Measurements from ENCODE around the gene OR8G5.

OR8G5 gene

DNA sequence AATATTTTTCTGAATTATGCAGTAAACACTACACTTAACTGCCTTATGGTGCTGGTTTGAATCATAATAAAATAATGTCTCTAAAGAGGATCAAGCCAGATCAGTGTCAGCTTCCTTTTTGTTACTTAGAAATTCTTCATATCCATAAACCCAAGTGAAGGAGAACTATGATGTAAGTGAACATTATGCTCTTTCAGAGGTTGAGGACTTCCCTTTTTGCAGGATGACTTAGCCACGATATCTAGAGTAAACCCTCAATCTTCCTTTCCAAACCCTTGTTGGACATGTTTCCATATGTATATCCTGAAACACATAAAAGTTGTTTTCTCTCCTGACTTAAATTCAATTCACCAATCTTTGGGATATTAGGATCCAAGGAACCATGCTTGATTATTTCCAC lies 38.5 kb downstream of the OR8G5 start:
- DNase-seq, result no peak

DNA sequence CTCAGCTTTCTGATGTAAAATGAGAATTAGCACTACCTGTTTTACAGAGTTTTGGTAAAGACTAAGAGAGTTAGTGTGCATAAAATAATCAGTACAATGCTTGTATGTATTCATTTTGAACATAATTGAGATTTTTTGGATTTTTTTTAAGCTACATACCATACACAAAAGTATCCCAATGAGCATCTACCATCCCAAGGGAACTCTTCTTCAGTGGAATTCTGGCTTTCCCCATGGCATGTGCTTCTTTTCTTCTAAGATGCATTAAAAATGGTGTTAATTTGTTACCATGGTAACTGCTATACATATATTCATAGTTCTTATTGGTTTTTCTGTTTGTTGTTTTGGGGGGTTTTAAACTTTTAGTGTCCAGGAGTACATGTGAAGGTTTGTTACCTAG lies 39.8 kb downstream of the OR8G5 start:
- DNase-seq, result no peak

DNA sequence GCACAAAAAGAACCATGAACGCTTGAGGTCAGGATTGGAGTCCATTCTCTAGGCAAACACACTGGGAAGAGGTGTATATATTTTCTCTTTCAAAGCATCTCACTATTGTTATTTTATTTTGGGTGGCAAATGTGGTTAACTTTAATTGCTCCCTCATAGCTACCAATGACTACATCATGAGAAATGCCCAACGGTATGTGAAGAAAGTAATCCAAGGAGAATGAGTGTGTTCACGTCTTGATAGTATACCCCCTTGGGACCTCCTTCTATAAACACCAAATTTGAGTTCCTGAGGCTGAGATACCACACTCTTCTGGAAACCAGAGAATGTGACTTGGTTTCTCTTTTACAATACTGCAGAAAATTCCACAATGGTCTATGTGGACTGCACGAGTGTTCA lies 41.7 kb downstream of the OR8G5 start:
- no peak for DNase-seq

DNA sequence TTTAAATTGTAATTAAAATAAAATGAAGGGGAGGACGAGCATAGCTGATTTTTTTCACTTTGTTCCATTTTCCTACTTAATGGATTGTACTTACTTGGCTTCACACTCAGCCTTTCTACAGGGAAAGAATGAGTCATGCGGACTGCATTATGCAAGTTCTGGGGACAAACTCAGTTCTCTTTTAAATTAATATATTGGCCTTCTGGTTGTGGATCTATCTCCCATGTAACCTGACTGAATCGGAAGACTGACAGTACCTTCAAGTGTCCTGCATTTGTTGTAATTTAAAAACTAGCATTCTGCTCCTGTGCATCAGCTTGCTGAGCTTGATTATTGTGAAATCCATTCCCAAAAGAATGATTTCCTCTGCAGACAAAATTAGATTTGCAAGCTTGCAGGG lies 45.4 kb downstream of the OR8G5 start:
- no peak for DNase-seq

DNA sequence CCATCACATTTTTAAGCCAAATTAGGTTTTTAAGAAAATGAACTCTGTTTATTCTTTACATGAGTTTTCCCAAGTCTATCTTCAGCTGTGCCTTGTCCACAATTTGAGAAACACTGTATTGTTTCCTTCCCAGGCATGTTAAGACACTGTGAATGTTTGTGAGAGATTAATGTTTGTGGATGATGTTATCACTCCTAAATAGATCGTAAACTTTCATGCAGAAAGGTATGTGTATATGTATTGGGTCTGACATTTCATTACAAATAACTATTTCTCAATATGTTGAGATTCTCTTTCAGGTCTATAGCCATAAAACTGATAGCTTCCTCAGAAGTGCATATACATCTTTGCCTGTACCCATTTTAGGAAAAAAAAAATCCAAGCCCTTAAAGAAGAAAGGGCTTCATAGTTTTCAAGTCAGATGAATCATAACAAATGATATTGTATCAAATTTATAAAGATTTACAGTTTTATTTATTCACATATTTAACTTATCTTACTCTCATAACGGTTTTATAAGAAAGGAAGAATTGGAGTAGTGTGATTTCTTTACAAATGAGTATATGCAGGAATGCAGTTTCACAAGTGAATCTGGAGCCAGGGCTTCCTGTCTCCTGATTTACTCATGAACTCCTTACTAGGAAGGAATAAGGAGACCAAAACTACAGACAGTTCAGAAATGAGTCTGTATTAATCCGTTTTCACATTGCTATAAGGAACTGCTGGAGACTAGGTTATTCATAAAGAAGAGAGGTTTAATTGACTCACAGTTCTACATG lies 46.4 kb downstream of the OR8G5 start:
- DNase-seq, result no peak

DNA sequence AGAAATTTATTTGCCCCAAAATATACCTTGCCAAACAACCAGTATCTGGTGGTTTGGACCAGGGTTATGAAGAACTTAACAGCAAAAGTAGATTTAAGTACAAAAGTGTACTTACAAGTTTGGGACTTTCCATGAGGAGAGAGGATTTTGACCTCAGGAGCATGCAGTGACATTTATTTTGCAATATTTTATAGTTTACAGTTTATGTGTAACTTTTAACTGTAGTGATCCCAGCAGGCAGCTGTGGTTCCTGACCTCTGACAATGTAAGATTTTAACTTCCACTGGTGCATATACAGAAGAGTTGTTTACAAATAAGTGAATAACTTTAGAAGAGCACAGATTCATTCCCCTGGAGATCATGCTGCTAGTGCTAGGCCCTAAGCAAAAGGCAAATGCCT lies 50.9 kb downstream of the OR8G5 start:
- no peak for DNase-seq

DNA sequence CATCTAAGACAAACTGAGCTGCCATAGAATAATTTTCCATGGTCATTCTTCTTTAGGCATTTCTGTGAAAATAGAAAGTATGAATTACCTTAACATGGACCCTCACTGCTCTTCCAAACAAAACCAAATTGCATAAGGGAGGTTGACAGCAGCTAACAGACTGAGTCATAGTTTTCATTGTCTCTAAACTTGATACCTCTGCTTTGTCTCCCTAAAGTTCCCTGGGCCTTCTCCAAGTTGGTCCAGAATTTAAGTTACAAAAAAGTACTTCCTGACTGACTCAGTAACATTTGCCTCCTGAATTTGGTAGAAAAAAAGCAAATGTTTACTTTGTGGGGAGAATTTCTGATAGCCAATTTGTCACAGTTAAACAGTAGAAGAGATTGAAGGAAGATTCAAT lies 54.5 kb downstream of the OR8G5 start:
- DNase-seq, result no peak

DNA sequence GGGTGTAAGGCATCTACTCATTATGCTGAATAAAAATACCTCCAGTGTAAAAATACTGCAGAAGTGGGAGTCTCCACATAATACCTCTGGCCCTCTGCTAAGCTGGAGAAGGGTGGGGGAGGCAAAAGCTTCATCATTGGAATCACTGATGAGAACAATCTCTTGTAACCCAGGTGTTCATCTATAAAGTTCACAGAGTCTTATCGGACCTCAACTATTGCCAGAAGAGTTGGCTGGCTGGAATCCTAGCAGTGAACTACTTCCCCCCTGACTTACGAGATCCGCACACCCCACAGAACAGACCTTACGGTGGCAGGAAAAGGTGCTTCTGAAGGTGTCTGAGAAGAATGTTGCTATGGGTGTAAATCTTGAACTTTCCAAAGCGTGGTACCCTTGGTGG lies 55.1 kb downstream of the OR8G5 start:
- no peak for DNase-seq

DNA sequence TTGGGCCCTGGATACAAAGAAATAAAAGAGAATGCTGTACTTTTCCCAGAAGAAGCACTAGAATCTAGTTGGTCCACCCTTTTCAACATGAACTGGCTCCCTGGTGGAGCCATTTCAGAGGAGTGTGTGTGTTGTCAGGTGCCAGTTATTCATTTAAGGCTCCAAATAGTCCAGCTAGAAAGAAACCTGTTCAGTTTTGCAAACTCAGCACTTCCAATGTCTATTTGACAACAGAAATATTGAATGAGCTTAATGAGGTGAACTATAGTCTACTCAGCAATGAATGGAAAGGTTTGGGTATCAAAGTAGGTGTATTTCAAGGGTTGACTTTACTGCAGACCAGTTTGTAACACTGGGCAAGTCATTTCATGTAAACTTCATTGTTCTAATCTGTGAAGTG lies 55.5 kb downstream of the OR8G5 start:
- DNase-seq, result no peak

DNA sequence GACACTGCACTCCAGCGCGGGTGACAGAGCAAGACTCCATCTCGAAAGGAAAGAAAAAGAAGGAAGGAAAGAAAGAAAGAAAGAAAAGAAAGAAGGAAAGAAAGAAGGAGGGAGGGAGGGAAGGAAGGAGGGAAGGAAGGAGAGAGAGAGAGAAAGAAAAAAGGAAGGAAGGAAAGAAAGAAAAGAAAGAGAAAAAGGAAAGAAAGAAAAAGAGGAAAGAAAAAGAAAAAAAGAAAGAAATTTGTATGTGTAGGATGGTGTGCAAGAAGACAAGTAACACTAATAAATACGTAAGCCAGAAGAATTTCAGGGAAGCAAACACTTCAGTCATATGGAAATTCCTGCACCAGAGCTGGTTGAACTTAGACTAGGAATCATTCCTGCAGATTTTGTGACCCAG lies 57.0 kb downstream of the OR8G5 start:
- no peak for DNase-seq

DNA sequence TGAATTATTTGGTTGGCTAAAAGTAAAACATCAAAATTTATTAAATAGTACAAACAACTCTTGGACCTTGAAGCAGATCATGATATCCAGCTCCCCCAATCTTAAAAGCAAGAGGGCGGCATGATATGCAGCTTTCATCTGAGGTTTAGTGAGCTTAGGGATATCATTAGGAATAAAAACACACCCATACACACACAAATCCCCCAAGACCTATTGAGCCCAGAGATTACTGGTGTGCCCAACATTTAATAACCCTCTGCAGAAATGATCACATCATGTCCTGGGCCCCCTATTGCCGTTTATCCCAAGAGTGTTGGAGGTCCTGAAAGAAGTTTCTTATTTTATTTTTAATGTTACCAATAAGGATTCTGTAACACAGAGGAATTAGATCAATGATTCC lies 57.7 kb downstream of the OR8G5 start, which contains the start of gene OR8D1:
Gene OR8D1 (minus strand): TSS at position 101 of the 400 bp plus-strand sequence. CDS start 3,183 bp downstream, outside the sequence.
- no peak for DNase-seq

DNA sequence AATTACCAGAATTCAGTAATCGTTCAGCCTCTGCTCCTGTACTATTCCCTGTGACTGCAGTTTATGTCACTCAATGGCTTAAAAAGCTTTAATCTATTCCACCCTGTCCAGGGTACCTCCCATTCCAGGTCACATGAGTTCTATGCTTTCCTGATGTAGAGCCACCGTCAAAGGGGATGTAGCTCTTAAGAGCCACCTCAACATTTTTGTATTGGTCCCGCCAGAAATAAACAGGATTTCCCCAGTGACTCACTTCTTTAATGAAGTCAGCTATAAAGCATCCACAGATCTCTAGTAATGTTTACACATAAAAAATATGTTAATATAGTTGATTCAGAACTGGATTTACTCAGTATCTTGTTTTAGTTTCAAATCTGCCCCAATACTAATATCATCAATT lies 58.9 kb downstream of the OR8G5 start:
- DNase-seq, result no peak
